HEK293T (cell line): ENCODE measurements around the gene RBM7.

Experiments
- BHLHE40 ChIP-seq: fragments of 450-650 bp; IDR thresholded peaks from 2 replicates; pipeline ENCODE4 v1.6.1; 2016; ENCODE audit warnings: mild to moderate bottlenecking, moderate library complexity, borderline replicate concordance
- FOXA1 ChIP-seq: fragments of 450-650 bp; IDR thresholded peaks from 2 replicates; pipeline ENCODE4 v1.6.1; 2016; ENCODE audit warnings: mild to moderate bottlenecking
- FOXK2 ChIP-seq: fragments of 450-650 bp; IDR thresholded peaks from 2 replicates; pipeline ENCODE4 v1.6.1; 2016; ENCODE audit warnings: mild to moderate bottlenecking
- LEF1 ChIP-seq: fragments of 450-650 bp; IDR thresholded peaks from 2 replicates; pipeline ENCODE4 v1.6.1; 2017; ENCODE audit warnings: mild to moderate bottlenecking, borderline replicate concordance
- SP1 ChIP-seq: fragments of 450-650 bp; IDR thresholded peaks from 2 replicates; pipeline ENCODE4 v1.6.1; 2017
- SUZ12 ChIP-seq: fragments of 450-650 bp; IDR thresholded peaks from 2 replicates; pipeline ENCODE4 v1.6.1; 2016; ENCODE audit warnings: mild to moderate bottlenecking
- TARDBP ChIP-seq: fragments of 450-650 bp; IDR thresholded peaks from 2 replicates; pipeline ENCODE4 v1.6.1; 2016
- ZNF384 ChIP-seq: fragments of 450-650 bp; IDR thresholded peaks from 2 replicates; pipeline ENCODE4 v1.6.1; 2016
- TF ChIP-seq, protein P1 (sequence below): fragments of 450-650 bp; IDR thresholded peaks from 2 replicates; pipeline ENCODE4 v1.6.1; 2016

DNA sequence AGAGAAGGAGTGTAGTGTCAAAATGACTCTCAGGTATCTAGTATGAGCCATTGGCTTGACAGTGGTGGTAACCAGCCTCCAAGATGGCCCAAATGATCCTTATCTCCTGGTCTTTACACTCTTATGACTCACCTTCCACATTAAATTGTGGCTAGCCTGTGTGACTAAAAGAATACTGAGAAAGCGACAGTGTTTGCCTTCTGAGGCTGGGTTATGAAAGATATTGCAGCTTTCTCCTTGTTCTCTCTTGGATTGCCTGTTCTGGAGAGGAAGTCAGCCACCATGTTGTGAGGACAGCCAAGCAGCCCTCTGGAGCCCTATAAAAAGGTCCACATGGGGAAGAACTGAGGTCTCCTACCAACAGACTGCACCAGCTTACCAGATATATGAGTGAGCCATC lies 16.0 kb upstream of the RBM7 start:
- TF ChIP-seq BHLHE40 (no peak), LEF1 (no peak), SP1 (no peak), FOXK2 (no peak), FOXA1 (no peak), ZNF384 (no peak), SUZ12 (no peak), TARDBP (no peak)
- TF ChIP-seq, protein P1, sequence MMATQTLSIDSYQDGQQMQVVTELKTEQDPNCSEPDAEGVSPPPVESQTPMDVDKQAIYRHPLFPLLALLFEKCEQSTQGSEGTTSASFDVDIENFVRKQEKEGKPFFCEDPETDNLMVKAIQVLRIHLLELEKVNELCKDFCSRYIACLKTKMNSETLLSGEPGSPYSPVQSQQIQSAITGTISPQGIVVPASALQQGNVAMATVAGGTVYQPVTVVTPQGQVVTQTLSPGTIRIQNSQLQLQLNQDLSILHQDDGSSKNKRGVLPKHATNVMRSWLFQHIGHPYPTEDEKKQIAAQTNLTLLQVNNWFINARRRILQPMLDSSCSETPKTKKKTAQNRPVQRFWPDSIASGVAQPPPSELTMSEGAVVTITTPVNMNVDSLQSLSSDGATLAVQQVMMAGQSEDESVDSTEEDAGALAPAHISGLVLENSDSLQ: no peak
